ENCODE measurements around the gene KCTD21. TPM values are rescaled to one million over a fixed set of nuclear protein-coding genes. Genes with fewer than 3 reads are reported as not detected.
A peak's percentile ranks its signal among the peaks of the same experiment; 100 is the strongest.

KCTD21 gene
- total RNA-seq, 1 experiment from 2014 or later: 3.0 TPM

- ChIA-PET CTCF (interaction anchor here (1.0 kb wide), 1 partner anchor 41 kb away, joined by 5 read pairs; no protein-coding TSS in a partner anchor), RAD21 (ENCODE audit: low non-redundant PET in 1 of 2, low total read pairs in 2 of 2, uncharacterized antibody in 2 of 2, unreplicated experiment in 2 of 2) (no interaction called here), POLR2A (interaction anchor here (0.9 to 1.2 kb wide), 2 partner anchors 16 to 22 kb away, joined by 6 to 8 read pairs; no protein-coding TSS in a partner anchor)
- H3K4me3 ChIP-seq (replicated peaks in 1 of 2; ENCODE audit: low read depth in 1 of 2, low read length in 2 of 2): peak overlapping the region; percentile 66 to 80
- no peaks in the 10 kb centered on the region for H3K9me2 ChIP-seq (ENCODE audit: insufficient read depth)
- no peaks in the 10 kb centered on the region for H3K9me3 ChIP-seq (ENCODE audit: control insufficient read depth in 1 of 2, insufficient read depth in 1 of 2, low read depth in 1 of 2, low read length in 2 of 2)
- no peak for TF ChIP-seq POLR2A (IDR thresholded peaks at IDR 0.05; ENCODE audit: borderline replicate concordance, extremely low read depth, insufficient read depth, insufficient read length)
- TF ChIP-seq FOSL1 (IDR thresholded peaks at IDR 0.05; ENCODE audit: low read depth): no peak
- TF ChIP-seq ELF1 (IDR thresholded peaks at IDR 0.05; ENCODE audit: borderline replicate concordance, low read depth): no peak
- TF ChIP-seq ZNF274 (IDR thresholded peaks at IDR 0.05; ENCODE audit: low read depth, low read length): no peak
- no peak for TF ChIP-seq SIN3A (IDR thresholded peaks at IDR 0.05; ENCODE audit: low read depth)
- TF ChIP-seq, protein P1, sequence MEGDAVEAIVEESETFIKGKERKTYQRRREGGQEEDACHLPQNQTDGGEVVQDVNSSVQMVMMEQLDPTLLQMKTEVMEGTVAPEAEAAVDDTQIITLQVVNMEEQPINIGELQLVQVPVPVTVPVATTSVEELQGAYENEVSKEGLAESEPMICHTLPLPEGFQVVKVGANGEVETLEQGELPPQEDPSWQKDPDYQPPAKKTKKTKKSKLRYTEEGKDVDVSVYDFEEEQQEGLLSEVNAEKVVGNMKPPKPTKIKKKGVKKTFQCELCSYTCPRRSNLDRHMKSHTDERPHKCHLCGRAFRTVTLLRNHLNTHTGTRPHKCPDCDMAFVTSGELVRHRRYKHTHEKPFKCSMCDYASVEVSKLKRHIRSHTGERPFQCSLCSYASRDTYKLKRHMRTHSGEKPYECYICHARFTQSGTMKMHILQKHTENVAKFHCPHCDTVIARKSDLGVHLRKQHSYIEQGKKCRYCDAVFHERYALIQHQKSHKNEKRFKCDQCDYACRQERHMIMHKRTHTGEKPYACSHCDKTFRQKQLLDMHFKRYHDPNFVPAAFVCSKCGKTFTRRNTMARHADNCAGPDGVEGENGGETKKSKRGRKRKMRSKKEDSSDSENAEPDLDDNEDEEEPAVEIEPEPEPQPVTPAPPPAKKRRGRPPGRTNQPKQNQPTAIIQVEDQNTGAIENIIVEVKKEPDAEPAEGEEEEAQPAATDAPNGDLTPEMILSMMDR (IDR thresholded peaks at IDR 0.05 in 2 of 3, conservative IDR thresholded peaks at IDR 0.05 in 1 of 3; ENCODE audit: borderline replicate concordance in 1 of 3, insufficient read depth in 1 of 3, low read depth in 2 of 3, low read length in 2 of 3): no peak
- no peak for TF ChIP-seq SP1 (IDR thresholded peaks at IDR 0.05; ENCODE audit: low read depth)
- TF ChIP-seq SRF (IDR thresholded peaks at IDR 0.05; ENCODE audit: low read depth): no peak
- TF ChIP-seq EGR1 (IDR thresholded peaks at IDR 0.05; ENCODE audit: low read depth): no peak
- TF ChIP-seq MAX (IDR thresholded peaks at IDR 0.05): no peak
- TF ChIP-seq, protein P2, sequence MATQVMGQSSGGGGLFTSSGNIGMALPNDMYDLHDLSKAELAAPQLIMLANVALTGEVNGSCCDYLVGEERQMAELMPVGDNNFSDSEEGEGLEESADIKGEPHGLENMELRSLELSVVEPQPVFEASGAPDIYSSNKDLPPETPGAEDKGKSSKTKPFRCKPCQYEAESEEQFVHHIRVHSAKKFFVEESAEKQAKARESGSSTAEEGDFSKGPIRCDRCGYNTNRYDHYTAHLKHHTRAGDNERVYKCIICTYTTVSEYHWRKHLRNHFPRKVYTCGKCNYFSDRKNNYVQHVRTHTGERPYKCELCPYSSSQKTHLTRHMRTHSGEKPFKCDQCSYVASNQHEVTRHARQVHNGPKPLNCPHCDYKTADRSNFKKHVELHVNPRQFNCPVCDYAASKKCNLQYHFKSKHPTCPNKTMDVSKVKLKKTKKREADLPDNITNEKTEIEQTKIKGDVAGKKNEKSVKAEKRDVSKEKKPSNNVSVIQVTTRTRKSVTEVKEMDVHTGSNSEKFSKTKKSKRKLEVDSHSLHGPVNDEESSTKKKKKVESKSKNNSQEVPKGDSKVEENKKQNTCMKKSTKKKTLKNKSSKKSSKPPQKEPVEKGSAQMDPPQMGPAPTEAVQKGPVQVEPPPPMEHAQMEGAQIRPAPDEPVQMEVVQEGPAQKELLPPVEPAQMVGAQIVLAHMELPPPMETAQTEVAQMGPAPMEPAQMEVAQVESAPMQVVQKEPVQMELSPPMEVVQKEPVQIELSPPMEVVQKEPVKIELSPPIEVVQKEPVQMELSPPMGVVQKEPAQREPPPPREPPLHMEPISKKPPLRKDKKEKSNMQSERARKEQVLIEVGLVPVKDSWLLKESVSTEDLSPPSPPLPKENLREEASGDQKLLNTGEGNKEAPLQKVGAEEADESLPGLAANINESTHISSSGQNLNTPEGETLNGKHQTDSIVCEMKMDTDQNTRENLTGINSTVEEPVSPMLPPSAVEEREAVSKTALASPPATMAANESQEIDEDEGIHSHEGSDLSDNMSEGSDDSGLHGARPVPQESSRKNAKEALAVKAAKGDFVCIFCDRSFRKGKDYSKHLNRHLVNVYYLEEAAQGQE (IDR thresholded peaks at IDR 0.05; ENCODE audit: low read depth): no peak
- no peak for TF ChIP-seq RAD21 (IDR thresholded peaks at IDR 0.05; ENCODE audit: low read depth)
- no peak for TF ChIP-seq CBX3 (IDR thresholded peaks at IDR 0.05; ENCODE audit: low read depth)
- no peak for TF ChIP-seq YY1 (IDR thresholded peaks at IDR 0.05; ENCODE audit: extremely low read depth, insufficient replicate concordance, low read depth, low read length)
- no peak for TF ChIP-seq POLR2AphosphoS5 (IDR thresholded peaks at IDR 0.05; ENCODE audit: low read depth, low read length)
- no peak for TF ChIP-seq TCF7L2 (IDR thresholded peaks at IDR 0.05; ENCODE audit: borderline replicate concordance, extremely low read depth, insufficient read depth, insufficient read length)
- TF ChIP-seq ZFX (IDR thresholded peaks at IDR 0.05): no peak
- TF ChIP-seq EZH2 (IDR thresholded peaks at IDR 0.05): no peak
- ATAC-seq (peak; percentile 12), DNase-seq (ENCODE audit: low read depth, low spot score) (no peak)
- peak overlapping the region; percentile 59 for H3K9ac ChIP-seq (ENCODE audit: low read length)
- BruUV-seq (replicated peaks): TSS peak; percentile 48
- no peaks in the 10 kb centered on the region for H4K20me1 ChIP-seq (ENCODE audit: insufficient read depth)
- no peaks in the 10 kb centered on the region for H3K36me3 ChIP-seq (ENCODE audit: control insufficient read depth in 1 of 2, insufficient read depth in 2 of 2, low read length in 2 of 2)
- H3K27ac ChIP-seq (ENCODE audit: low read depth, low read length): no peak overlapping the region
- H3K27me3 ChIP-seq (ENCODE audit: insufficient read depth, low read length): no peaks in the 10 kb centered on the region
- peaks cover 8 to 41% of the 10 kb centered on the region in 2 experiments for H3K4me1 ChIP-seq (ENCODE audit: control insufficient read depth in 1 of 2, insufficient read depth in 2 of 2, low read length in 2 of 2)
- no peak overlapping the region for H2AFZ ChIP-seq (ENCODE audit: low read depth, low read length, poor library complexity, severe bottlenecking)
- no peaks in the 10 kb centered on the region for H3K79me2 ChIP-seq (ENCODE audit: insufficient read depth, low read length)
- peak overlapping the region; percentile 88 for H3K4me2 ChIP-seq (ENCODE audit: low read length)
- intact Hi-C loops (cut with micrococcal nuclease): no loop called here
Measured at GRCh38 chr11:78187366-78188285, 800 bp downstream of the KCTD21 start.

All from HCT116 (cell line).